ENCODE measurements around the gene MBLAC1. TPM values are rescaled to one million over a fixed set of nuclear protein-coding genes. Genes with fewer than 3 reads are reported as not detected.

MBLAC1 gene
- total RNA-seq, 1 donor from 2014 or later = 2.3 TPM

DNA sequence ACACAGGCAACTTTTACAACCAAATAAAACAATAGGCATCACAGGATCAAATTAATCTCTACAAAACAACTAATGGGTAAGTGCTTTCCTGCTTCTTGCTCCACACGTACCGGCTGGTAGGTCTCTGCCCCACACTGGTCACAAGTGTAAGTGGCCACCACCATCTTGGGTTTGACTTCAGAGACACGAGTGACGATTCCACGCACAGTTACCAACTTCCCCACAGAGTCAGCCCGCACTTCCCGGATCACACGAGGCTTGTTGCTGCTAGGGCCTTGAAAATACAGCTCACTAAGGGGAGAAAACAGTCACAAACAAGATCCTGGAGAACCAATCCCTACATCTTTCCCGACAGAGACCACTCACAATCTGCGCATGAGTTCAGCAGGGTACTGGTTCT lies 27.9 kb upstream of the MBLAC1 start:
- Mint-ChIP-seq H3K27ac (ENCODE audit: unreplicated experiment) (peak overlapping the region; percentile 98), H3K27me3 (ENCODE audit: unreplicated experiment) (no peaks in the 10 kb centered on the region), H3K36me3 (ENCODE audit: unreplicated experiment) (peaks cover 38% of the 10 kb centered on the region), H3K9me3 (ENCODE audit: unreplicated experiment) (no peaks in the 10 kb centered on the region), H3K4me3 (ENCODE audit: unreplicated experiment) (peak overlapping the region; percentile 91), H3K4me1 (ENCODE audit: unreplicated experiment) (peaks cover 30% of the 10 kb centered on the region)
- no peak for DNase-seq (ENCODE audit: extremely low spot score, unreplicated experiment)
- TF ChIP-seq, protein P1, sequence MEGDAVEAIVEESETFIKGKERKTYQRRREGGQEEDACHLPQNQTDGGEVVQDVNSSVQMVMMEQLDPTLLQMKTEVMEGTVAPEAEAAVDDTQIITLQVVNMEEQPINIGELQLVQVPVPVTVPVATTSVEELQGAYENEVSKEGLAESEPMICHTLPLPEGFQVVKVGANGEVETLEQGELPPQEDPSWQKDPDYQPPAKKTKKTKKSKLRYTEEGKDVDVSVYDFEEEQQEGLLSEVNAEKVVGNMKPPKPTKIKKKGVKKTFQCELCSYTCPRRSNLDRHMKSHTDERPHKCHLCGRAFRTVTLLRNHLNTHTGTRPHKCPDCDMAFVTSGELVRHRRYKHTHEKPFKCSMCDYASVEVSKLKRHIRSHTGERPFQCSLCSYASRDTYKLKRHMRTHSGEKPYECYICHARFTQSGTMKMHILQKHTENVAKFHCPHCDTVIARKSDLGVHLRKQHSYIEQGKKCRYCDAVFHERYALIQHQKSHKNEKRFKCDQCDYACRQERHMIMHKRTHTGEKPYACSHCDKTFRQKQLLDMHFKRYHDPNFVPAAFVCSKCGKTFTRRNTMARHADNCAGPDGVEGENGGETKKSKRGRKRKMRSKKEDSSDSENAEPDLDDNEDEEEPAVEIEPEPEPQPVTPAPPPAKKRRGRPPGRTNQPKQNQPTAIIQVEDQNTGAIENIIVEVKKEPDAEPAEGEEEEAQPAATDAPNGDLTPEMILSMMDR (IDR thresholded peaks at IDR 0.05) = no peak

GRCh38 chr7:100099452-100099851 lies 27.3 kb upstream of the MBLAC1 start:
- Mint-ChIP-seq H3K4me1 (ENCODE audit: unreplicated experiment) (peaks cover 31% of the 10 kb centered on the region), H3K27me3 (ENCODE audit: unreplicated experiment) (no peaks in the 10 kb centered on the region), H3K36me3 (ENCODE audit: unreplicated experiment) (peaks cover 38% of the 10 kb centered on the region), H3K9me3 (ENCODE audit: unreplicated experiment) (no peaks in the 10 kb centered on the region), H3K4me3 (ENCODE audit: unreplicated experiment) (peak overlapping the region; percentile 91), H3K27ac (ENCODE audit: unreplicated experiment) (peak overlapping the region; percentile 98)
- TF ChIP-seq, protein P1 (IDR thresholded peaks at IDR 0.05) = no peak
- no peak for DNase-seq (ENCODE audit: extremely low spot score, unreplicated experiment)

- Mint-ChIP-seq H3K9me3 (ENCODE audit: unreplicated experiment) (no peaks in the 10 kb centered on the region), H3K4me3 (ENCODE audit: unreplicated experiment) (peak overlapping the region; percentile 91), H3K27ac (ENCODE audit: unreplicated experiment) (peak overlapping the region; percentile 98), H3K4me1 (ENCODE audit: unreplicated experiment) (peaks cover 31% of the 10 kb centered on the region), H3K36me3 (ENCODE audit: unreplicated experiment) (peaks cover 36% of the 10 kb centered on the region), H3K27me3 (ENCODE audit: unreplicated experiment) (no peaks in the 10 kb centered on the region)
- peak; percentile 99 for DNase-seq (ENCODE audit: extremely low spot score, unreplicated experiment)
- TF ChIP-seq, protein P1 (IDR thresholded peaks at IDR 0.05) = no peak
Observed at GRCh38 chr7:100100420-100101015, 26.2 kb upstream of the MBLAC1 start.

GRCh38 chr7:100101016-100101862 lies 25.5 kb upstream of the MBLAC1 start, which contains the start of the genes AP4M1 and MCM7:
AP4M1 (plus strand) TSS chr7:100101643; CDS start chr7:100101715, 72 bp downstream.
MCM7 (minus strand) TSS chr7:100101397; CDS start chr7:100101294, 103 bp downstream.
- Mint-ChIP-seq H3K27me3 (ENCODE audit: unreplicated experiment) (no peaks in the 10 kb centered on the region), H3K27ac (ENCODE audit: unreplicated experiment) (peak within 1 kb of the TSS; percentile 98), H3K36me3 (ENCODE audit: unreplicated experiment) (peaks cover 33% of the 10 kb centered on the region), H3K4me1 (ENCODE audit: unreplicated experiment) (peaks cover 29% of the 10 kb centered on the region), H3K9me3 (ENCODE audit: unreplicated experiment) (no peaks in the 10 kb centered on the region), H3K4me3 (ENCODE audit: unreplicated experiment) (peak within 1 kb of the TSS; percentile 91)
- DNase-seq (ENCODE audit: extremely low spot score, unreplicated experiment) = peak; percentile 99
- TF ChIP-seq, protein P1 (IDR thresholded peaks at IDR 0.05) = no peak

Data from osteocyte (in vitro differentiated cells).